Activated CD4-positive, alpha-beta T cell treated with anti-CD3 and anti-CD28 coated beads, Interleukin-2, Interleukin-6, amounts not matched to agents 100 ng/mL and 50 ng/mL, durations not matched to agents 16 hours and 8 hours (primary cell): ENCODE results near the gene HECW1.
"Not testable (repeated sequence)": the region's sequence is repeated elsewhere in the genome, so short reads cannot be mapped to it uniquely, and the experiment has no call there.

Experiments used
- DNase-seq: peaks from one replicate; pipeline ENCODE4 v3.0.0-alpha.2; 2020

The HECW1 gene

GRCh38 chr7:43112941-43113621 lies 634 bp downstream of the HECW1 start:
- no peak for DNase-seq

DNA sequence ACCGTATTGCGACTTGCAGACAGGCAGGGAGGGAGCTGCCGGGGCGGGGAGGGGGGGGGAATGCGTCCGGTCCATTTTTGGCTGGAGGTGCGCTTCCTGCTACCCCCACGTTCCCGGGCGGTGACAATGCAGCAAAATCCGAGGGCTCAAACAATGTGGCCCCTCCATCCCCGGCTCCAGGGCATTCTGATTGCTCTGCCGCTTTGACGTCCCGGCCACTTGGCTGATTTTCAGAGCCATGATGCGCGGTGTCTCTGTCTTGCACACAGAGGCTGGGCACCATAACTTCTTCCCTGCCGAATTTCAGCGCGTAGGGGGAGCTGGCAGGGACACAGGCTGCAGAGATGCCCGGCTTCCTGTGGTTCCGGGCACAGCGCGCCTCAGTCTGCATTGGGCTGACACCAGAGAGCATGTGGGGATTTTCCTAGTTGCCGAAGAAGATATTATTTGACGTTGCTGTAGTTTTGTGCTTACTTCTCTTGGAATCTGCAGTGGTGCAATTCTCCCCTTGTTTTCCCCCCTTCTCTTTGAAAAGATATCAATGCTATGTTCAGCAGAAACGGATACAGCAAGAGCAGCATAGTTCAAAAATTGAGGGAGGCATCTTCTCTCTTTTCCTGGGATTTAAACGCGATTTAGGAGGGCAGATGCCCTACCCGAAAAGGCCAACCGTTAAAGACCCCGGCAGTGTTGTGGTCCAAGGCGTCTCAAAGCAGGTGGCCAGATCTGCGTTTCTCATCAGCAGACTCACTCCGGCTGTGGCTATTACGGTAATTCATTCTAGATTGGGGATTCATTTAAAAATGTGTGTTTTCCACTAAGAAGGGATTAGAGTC lies 1.4 kb downstream of the HECW1 start:
- DNase-seq, result no peak

DNA sequence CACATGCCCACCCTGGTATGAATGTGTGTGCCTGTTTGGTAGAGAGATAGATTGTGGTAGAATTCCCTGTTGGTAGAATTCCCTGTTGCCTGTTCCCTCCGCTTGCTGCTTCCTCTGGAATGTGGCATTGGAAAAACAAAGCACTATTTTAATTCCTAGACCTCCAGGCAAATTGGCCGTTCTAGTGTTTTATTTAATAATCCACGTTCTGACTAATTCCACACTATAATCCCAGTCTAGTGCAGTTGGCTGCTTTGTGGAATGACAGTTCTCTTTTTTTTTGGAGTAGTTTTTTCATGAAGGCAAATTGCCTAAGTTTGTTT lies 2.0 kb downstream of the HECW1 start:
- DNase-seq, result no peak

GRCh38 chr7:43116451-43116850 lies 4.0 kb downstream of the HECW1 start:
- DNase-seq, result no peak

GRCh38 chr7:43117095-43117494 lies 4.6 kb downstream of the HECW1 start:
- no peak for DNase-seq

DNA sequence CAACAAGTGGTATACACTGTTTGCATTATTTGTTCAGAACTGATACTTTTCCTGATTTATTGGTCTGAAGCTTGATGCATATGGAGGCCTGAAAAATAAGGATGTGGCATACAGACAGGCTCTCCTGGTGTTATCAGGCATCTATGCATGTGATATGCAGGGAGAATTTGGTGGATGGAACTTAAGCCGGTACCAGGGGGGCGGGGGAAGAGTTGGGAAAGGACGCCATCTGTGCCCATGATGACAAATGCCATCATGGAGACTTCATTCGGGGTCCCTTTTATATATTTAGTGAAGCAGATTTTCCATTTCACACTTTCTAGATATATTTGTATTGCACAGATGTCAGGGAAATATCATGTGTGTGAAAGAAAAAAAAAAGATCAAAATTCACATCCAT lies 5.4 kb downstream of the HECW1 start:
- no peak for DNase-seq

DNA sequence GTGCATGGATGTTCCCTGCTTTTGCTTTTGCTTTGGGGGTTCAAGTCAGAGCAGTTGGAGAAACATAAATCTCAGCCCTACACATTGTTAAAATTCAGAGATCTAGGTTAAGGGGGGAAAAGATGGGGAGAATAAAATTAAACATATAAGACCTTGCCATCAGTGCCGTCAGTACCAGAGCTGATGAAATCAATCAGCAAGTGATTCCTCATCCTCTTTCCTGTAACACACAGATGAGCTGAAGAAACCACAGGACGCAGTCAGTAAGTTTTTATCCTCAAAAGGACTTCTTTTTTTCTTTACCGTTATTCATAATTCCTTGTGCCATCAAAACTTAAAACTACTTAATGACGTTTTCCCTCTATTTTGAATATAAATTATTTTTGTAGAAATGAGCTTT lies 5.9 kb downstream of the HECW1 start:
- DNase-seq, result no peak

DNA sequence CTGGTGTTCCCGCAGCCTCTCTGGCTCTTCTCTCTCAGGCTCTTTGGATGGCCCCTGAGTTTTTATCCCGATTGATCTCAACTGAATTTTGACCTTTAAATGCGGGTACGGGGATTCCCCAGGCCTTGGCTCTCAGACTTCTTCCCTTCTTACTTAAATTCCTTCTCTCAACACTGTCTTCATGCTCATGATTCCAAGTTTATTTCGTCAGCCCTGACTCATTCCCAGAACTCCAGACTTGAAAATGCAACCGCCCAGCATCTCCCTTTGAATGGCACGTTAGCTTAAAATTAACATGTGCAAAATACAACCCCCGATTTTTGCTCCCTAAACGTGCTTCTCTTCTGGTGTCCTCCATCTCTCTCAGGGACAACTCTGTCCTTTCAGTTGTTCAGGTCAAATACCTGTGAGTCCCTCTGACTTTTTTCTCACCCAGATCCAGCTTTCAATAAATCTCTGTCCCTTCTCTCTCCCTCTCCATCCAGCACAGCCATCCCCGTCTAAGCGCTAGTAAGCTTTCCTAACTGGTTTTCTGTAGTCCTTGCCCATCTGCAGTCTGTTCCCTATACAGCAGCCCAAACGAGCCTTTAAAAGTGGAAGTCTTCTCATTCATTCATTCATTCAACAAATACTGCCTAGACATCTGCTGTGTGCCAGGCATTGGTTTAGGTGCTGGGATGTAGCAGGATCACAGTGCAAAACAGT lies 7.1 kb downstream of the HECW1 start:
- no peak for DNase-seq

DNA sequence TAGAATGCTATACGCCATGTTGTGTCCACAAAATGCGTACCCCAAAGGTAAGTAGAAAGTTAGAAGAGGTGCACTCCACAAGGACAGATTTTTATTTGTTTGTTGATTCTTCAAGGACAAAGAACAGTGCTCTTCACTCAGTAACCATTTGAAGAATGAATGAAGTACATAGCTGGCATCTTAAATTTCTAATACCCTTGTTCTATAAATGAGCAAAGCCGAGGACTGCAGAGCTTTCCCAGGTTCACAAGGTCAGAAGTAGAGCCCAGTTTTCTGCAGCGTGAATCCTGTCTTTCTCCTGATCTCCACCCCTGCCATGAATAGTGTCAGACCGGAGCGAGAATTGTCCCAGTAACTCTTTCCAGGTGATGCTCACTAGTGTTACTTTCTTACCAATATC lies 9.5 kb downstream of the HECW1 start:
- no peak for DNase-seq

DNA sequence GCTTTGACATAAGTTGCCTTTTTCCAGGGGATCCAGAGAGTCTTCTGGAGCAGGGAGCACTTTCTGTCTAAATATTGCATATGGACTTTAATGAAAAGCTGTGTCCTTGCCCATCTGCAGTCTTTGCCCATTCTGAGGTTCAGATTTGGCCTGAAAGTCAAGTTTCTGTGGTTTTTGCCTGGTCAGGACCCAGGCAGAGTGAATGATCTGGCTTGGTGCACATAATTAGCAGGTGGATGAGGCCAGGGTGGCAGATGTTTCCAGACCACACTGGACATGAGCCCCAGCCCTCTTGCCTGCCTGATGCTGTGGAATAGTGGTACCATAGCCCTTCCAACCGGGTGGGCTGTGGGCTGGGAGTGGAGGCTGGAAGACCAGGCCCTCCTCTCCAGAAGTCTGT lies 11.0 kb downstream of the HECW1 start:
- no peak for DNase-seq

GRCh38 chr7:43124388-43124787 lies 11.9 kb downstream of the HECW1 start:
- DNase-seq, result no peak

DNA sequence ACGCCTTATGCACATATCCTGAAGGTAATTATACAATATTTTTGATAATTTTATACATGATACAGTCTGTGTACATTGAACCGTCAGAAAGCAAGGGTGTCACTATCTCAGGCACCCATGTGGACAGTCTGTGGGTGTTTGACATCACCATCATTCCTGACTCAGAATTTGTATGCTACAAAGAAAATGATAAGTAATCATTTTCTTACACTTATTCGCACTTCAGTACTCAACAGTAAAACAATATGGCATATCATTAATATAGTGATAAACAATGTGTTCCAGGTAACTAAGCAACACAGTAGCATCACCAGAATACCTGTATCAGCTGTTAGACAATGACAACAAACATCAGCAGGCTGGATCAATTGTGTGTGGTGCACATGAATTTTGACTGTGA lies 17.9 kb downstream of the HECW1 start:
- no peak for DNase-seq

DNA sequence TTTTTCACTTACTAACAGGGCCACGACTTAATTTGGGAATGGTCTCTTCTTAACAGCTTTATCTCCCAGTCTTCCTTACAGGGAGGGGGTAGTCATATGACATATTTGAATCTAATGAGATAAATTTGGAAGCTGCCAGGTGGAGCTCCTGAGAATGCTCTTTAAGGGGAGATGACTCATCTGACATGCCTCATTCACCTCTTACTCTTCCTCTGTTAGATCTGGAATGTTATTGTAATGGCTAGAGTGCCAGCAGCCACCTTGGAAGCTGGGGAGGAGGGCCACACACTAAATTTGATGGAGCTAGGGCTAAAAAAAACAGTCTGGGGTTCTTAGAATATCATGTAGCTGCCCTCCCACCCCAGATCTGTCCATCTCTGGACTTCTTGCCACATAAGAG lies 22.7 kb downstream of the HECW1 start:
- DNase-seq, result no peak

DNA sequence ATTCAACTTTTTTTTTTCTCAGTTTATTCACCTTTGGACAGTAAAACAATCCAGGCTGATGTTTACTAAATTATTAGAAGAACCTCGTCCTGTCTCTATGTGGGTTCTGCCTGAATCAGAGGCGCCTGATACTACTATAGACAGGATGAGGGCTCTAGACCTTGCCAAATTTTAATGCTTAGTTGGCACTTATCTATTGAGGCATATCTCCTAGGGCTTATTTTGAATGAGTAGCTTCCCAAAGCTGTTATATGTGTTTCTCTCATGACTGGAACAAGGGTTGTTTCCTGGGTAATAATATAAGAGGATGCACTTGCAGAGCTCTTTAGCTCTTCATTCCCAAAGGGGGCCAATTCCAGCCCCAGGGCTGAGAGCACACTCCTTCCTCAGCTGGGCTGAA lies 23.6 kb downstream of the HECW1 start:
- DNase-seq, result no peak

- DNase-seq, result not testable (repeated sequence)
Observed at GRCh38 chr7:43137121-43137744, 24.8 kb downstream of the HECW1 start.

GRCh38 chr7:43137811-43138210 lies 25.4 kb downstream of the HECW1 start:
- DNase-seq, result no peak

- no peak for DNase-seq
Observed at GRCh38 chr7:43138710-43139109, 26.3 kb downstream of the HECW1 start.

DNA sequence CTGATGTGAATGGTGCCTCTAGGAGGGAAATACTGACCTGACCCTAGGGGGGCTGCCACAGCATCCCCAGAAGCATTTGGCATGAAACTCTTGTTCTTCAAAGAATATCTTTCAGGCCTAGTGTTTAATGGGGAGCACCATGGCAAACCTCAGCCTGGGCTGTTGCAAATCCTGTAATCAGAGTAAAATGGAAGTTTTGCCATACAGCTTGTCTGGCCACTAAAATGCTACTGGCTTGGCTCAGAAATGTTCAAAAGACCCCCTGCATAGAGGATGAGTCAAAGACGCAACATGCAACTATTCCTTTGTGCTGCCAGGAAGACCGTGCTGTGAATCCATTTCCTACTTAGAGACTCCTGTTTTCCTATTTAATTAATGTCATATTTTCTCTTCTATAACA lies 26.7 kb downstream of the HECW1 start:
- no peak for DNase-seq

- DNase-seq, result no peak
Observed at GRCh38 chr7:43140186-43140585, 27.7 kb downstream of the HECW1 start.

DNA sequence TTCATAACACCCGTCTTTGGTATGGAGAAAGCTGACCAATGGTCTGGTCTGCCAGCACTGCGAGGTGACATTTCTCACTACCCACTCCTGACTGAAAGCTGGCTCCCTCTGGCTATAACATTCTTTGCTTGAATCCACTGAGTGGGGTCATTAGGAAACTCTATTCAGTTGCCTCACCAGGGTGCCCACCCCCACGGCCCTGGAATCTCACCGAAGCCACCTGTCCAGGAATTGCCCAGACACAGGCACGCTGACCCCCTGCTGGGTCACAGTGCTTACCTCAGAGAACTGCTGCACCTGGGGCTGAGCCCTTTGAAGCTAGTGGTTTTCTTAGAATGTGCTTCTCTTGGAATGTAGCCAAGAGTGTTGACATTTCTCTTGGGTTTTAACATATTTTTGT lies 28.6 kb downstream of the HECW1 start:
- no peak for DNase-seq

DNA sequence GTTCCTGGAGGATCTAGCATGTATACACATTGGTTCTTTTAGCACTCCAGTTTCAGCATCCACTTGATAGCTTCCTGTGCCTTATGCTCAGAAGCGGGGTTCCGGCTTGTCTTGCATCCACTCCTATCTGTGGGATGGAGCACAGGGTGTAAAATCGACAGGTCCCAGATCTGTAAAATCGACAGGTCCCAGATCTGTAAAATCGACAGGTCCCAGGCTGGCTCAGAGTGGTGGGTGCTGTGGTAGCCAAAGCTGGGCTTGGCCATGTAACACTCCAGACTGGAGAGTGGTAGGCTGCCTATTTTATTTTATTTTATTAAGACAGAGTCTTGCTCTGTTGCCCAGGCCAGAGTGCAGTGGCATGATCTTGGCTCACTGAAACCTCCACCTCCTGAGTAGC lies 30.3 kb downstream of the HECW1 start:
- no peak for DNase-seq

DNA sequence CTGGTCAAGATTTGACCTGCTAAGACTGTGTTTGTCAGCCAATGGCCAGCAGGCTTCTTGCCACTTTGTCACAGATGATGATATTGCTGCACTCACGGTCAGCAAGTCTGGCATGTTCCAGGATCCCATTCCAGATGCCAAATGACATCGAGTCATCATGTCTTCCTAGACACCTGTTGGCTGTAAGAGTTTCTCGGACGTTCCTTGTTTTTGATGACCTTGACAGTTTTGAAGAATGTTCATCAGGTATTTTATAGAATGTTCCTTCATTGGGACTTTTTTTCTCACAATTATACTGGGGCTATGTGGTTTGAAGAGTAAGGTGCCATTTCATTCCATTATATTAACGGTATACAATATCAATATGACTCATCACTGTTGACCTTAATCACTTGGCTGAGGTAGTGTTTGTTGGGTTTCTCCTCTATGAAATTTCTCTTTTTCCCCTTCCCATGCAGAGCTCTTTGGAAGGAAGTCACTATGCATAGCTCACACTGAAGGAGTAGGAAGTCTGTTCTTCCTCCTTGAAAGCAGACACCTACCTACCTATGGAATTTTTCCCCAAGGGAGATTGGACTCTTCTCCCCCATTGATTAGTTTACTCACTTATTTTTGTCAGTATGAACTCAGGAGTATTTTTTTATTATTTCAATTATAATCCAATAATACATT lies 31.6 kb downstream of the HECW1 start:
- no peak for DNase-seq

GRCh38 chr7:43148161-43148731 lies 35.8 kb downstream of the HECW1 start:
- DNase-seq, result no peak
